IPS-18c (cell line): ENCODE results near the gene AGXT2.

Source experiments
- H3K4me3 ChIP-seq: 2 replicates; pipeline ENCODE4 v1.7.0; 2013; ENCODE audit warnings: low read depth, mild to moderate bottlenecking, low read length, moderate library complexity; ENCODE audit not compliant: insufficient read depth
- H3K9me3 ChIP-seq: one replicate; pipeline ENCODE4 v1.6.1; 2013; ENCODE audit warnings: mild to moderate bottlenecking, low read length, moderate library complexity; ENCODE audit not compliant: control insufficient read depth, insufficient read depth

The AGXT2 gene, protein sequence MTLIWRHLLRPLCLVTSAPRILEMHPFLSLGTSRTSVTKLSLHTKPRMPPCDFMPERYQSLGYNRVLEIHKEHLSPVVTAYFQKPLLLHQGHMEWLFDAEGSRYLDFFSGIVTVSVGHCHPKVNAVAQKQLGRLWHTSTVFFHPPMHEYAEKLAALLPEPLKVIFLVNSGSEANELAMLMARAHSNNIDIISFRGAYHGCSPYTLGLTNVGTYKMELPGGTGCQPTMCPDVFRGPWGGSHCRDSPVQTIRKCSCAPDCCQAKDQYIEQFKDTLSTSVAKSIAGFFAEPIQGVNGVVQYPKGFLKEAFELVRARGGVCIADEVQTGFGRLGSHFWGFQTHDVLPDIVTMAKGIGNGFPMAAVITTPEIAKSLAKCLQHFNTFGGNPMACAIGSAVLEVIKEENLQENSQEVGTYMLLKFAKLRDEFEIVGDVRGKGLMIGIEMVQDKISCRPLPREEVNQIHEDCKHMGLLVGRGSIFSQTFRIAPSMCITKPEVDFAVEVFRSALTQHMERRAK

DNA sequence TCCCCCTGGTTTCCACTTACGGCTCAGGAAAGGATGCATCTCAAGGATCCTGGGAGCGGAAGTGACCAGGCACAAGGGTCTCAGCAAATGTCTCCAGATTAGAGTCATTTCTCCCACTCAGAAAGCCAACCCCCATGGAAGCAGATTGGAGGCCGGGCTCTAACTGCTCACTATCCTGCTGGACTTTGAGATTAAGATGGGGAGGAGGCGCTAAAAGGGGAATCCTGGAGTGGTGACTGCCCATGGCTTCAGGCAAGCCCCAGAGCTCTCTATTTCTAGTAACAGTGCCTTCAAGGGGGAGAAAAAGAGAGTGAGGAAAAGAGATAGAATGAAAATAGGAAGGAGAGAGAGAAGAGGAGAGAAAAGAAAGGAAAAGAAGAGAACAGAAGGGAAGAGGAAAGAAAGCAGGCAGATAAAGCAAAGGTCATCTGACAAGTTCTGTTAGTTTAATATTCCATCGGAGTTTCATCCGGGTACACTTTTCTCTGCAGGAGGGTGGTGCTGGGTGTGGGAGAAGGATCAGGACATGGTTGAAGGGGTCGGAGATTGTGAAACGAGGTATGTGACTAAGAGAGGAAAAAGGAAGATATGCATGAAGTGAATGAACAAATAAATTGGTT is at the start of gene AGXT2:
Gene AGXT2 (minus strand): TSS at position 165 of the 620 bp plus-strand sequence. CDS start 57 bp downstream, at position 108.
- no peaks in the 10 kb centered on the region for H3K9me3 ChIP-seq
- no peak within 1 kb of the TSS for H3K4me3 ChIP-seq

DNA sequence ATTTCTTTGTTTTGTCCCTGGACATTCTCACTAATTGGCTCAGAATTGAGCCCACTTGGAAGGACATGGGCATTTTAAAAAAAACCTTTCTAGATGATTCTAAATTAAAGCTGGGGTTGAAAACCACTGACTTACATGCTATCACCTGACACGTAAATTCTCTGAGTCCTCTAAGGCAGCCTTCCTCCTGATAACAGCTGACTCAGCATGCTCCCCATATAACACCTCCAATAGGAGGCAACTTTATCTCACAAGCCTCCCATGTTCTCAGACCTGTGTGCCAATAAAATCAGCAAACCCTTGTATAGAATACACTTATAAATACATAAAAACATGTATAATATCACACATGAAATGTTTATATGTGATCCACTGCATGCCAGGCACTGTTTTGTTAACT is 49.2 kb upstream of the AGXT2 start:
- Histone ChIP-seq H3K4me3 (no peak overlapping the region), H3K9me3 (no peaks in the 10 kb centered on the region)

DNA sequence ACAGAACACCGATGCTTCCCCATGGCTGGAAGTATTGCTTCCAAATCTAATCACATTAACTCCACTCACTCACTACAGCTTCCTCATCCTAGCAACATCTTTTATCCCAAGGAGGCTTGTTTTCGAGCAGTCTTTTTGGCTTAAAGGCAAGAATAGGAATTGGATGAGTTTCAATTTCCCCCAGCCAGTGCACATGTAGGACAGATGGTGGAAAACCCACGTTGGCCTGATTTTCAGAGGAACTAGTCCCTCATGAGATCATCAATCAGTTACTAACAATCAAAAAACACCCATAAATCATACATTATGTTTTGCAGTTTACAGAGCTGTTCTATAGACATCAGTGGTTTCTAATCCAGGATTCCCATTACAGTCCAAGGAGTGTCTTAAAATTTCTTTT is 48.5 kb upstream of the AGXT2 start:
- Histone ChIP-seq H3K9me3 (no peaks in the 10 kb centered on the region), H3K4me3 (no peak overlapping the region)

DNA sequence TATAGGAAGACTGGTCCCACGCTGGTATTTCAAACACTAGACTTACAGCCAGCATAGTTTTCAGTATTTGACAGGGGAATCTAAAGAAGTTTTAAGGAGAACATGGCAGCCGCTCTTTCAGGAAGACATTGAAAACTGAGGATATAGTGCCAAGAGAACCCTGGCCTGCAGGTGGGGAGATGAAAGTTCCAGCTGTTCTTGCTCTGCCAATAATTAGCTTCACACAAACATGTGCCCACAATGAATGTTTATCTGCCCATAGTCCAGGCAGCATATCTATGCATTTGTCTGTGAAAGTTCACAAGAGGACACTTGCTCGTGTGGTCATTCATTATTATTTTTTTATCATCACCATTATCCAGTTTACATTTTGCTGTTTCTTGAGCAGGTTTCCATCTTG is 47.6 kb upstream of the AGXT2 start:
- Histone ChIP-seq H3K9me3 (no peaks in the 10 kb centered on the region), H3K4me3 (no peak overlapping the region)

DNA sequence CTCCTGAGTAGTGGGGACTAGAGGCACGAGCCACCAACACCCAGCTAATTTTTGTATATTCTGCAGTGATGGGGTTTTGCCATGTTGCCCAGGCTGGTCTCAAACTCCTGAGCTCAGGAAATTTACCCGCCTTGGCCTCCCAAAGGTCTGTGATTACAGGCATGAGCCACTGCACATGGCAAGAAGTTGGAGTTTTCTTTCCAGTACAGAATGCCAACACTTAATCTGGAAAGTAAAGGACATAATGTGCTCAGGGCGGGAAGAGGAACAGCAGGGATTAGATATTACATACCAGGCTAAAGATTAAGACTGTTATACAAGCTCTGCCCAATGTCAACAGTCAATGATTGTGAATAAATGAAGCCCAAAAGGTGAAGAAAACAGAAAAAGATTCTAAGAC is 47.2 kb upstream of the AGXT2 start:
- H3K9me3 ChIP-seq = no peaks in the 10 kb centered on the region
- no peak overlapping the region for H3K4me3 ChIP-seq

DNA sequence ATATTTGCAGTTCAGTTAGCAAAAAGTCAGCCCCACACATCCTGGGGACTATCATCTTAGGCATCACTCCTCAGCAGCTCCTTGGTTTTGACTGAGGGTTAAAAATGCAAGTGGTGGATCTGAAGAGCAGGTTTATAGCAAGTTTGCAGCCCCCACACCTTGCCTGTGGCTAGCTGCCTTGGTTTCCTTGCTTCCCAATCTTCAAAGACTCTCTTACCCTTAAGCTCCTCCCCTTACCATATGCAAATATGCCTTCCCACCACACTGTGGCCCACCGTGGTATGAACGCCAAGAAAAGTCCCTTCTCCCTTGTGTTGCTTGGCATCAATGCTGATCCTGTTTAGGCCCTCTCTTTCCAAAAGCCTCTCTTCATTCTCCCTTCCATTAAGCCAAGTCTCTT is 45.0 kb upstream of the AGXT2 start:
- H3K9me3 ChIP-seq = no peaks in the 10 kb centered on the region
- H3K4me3 ChIP-seq = no peak overlapping the region

DNA sequence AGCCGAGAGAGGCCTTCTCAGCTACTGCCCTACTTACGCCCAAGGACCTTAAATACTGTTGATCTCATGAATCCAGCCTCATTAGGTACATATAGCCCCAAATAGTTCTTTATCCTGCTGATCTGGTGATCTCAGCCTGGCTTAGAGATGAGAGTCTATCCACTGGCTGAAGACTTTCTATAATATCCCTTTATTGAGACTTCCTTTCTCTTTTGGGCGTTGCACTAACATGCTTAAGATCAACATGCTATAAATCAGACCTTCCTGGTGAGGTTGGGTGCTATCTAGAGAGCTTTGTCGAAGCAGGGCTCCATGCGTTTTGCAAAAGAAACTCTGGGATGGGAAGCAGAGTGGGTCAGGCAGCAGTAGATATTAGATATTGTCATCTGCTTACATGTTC is 44.0 kb upstream of the AGXT2 start:
- Histone ChIP-seq H3K9me3 (no peaks in the 10 kb centered on the region), H3K4me3 (no peak overlapping the region)

DNA sequence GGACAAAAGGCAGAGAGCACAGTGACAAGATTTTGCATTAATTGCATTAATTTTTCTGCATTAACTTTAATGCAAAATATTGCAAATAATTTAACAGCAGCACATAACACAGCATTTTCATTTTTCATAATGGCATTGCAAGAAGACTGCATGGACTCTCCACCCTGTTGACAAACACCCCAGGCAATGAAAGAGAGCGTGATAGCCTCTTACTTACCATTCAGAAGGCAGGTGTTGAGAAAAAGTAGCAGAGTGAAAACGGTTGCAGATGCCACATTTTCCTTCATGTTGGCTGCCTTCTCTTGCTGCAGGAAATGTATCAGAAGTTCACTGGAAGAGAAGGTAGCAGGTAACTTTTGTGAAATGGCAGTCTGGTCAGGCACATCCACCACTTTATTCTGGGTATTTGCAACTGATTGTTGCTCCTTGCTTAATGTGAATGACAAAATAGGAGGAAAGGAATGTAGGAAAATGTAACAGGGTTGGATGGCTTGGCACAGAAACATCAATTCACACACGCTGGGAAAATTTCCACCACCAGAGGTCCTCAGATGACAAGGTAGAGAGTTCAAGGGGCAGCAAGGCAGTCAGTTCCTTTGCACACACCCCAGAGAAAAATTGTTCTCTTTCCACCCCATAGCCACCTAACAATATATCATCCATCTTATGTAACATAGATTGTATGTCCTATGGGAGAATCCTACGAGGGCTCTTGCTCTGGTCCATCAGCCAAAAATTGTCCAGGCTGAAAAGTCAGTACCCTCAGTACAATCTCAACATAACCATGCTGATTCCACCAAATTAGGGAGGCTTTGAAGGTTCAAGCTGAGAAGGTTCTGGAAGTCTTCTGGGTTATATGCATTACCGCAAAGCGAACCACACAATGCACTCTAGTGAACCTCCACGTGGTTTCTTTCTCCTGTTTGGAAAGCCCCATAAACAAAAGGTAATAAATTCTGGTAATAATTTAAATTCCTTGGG is 41.9 kb upstream of the AGXT2 start:
- Histone ChIP-seq H3K4me3 (no peak overlapping the region), H3K9me3 (no peaks in the 10 kb centered on the region)

DNA sequence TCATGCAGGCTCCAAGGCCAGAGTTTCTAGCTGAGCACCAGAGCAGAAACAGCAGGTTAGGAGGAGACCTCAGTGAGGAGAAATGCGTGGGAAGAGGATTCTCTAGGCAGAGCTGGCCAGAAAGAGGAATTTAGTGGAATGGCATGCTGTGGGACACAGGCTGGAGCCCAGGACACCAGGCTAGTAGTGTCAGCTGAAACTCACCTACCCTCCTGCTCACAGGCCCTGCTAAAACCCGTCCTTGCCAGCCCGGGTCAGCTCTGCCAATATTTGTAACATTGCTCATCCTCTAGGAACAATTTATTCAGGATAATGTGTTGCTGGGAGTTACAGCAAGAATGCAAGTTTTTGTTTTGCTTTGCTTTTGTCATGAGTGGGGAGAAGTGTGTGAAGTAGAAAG is 40.2 kb upstream of the AGXT2 start:
- no peak overlapping the region for H3K4me3 ChIP-seq
- H3K9me3 ChIP-seq = no peaks in the 10 kb centered on the region

DNA sequence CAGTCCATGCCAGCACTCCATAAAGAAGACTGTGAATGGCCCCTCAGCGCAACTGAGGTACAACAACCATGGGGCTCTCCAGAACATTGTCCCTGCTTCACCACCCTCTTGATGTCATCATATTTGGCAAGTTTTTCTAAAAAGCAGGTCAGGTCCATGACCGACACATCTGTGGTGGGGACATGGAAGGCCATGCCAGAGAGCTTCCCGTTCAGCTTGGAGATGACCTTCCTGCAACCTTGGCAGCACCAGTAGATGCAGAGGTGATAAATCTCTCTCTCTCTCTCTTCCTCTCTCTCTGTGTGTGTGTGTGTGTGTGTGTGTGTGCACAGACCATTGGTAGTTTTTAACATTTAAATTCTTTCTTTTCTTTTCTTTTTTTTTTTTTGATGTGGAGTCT is 35.4 kb upstream of the AGXT2 start:
- H3K4me3 ChIP-seq = no peak overlapping the region
- H3K9me3 ChIP-seq = no peaks in the 10 kb centered on the region

DNA sequence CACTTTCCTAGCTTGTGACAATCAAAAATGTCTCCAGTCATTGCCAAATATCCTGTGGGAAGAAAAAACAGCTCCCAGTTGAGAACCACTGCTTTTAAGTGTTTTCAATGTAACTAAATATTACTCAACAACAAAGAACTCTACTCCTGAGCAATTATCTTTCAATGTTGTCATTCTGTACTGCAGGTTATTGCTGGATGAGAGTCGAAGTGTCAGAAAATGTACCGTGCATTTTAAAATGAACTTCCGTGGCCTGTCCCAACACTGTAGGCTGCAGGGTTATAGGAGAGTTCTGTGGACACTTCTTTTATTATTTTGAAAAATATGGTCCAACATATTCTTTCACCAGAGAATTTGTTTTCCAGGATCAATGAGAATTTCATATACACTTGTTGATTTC is 34.8 kb upstream of the AGXT2 start:
- no peaks in the 10 kb centered on the region for H3K9me3 ChIP-seq
- H3K4me3 ChIP-seq = no peak overlapping the region

DNA sequence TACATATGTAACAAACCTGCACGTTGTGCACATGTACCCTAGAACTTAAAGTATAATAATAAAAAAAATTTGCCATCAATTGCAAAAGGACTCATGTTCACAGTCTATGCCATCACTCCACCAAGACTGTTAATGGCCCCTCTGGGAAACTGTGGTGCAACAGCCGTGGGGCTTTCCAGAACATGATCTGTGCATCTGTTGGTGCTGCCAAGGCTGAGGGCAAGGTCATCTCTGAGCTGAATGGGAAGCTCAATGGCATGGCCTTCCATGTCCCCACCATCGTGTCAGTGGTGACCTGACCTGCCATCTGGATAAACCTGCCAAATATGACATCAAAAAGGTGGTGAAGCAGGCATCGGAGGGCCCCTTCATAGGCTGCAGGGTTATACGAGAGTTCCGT is 33.4 kb upstream of the AGXT2 start:
- H3K4me3 ChIP-seq = no peak overlapping the region

DNA sequence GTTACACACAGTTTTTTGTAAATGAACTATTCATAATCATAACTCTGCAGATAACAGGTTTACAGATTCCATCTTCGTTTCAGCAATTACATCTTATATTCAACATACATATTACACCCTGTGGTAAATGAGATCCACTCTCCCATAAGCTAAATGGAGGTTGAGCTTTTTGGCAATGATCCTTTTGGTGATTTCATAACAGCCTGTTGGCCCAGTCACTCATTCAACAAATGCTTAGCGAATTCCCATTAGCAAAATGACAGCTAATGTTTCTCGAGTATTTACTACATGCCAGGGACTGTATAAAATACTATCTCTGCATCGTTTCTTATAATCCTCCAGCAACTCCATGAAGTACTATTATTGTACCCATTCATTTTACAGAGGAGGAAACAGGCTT is 25.4 kb upstream of the AGXT2 start:
- Histone ChIP-seq H3K4me3 (no peak overlapping the region), H3K9me3 (no peaks in the 10 kb centered on the region)

More for the DNA sequence above, 33.4 kb upstream of the AGXT2 start:
- H3K9me3 ChIP-seq = no peaks in the 10 kb centered on the region

DNA sequence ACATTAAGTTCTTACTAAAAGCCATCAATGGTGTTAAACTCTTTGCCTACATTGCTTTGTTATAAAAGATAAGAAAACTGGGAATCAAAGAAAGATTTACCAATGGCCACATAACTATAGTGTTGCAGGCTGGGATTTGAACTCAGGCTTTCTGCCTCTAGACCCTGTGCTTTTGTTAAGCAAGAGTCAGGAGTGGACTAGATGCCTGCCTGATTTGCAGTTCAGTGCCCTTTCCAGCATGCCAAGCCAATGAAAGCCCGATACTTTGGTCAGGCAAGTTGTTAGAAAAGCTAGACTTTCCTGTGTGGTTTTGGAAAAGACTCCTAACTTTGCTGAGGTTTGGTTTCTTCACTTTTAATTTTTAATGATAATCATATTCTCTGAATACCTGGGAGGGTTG is 21.4 kb upstream of the AGXT2 start:
- H3K9me3 ChIP-seq = no peaks in the 10 kb centered on the region
- no peak overlapping the region for H3K4me3 ChIP-seq

DNA sequence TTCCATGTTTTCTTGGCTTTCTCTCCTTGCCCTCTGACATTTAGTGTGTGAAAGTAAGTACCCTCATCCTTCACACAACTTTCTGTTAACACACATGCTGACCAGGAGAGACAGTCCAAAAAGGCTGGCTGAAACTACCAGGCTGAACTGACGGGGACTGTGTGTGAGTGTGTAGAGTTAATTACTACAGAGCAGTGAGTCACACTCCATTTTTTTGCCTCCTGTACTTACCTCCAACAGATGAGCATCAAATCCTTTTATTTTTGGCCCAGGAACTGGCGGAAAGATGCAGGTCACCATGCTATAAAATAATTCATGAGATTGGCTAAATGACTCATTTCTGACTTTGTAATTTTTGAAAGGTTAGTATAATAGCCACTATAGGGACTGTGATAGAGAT is 20.2 kb upstream of the AGXT2 start:
- Histone ChIP-seq H3K4me3 (no peak overlapping the region), H3K9me3 (no peaks in the 10 kb centered on the region)

DNA sequence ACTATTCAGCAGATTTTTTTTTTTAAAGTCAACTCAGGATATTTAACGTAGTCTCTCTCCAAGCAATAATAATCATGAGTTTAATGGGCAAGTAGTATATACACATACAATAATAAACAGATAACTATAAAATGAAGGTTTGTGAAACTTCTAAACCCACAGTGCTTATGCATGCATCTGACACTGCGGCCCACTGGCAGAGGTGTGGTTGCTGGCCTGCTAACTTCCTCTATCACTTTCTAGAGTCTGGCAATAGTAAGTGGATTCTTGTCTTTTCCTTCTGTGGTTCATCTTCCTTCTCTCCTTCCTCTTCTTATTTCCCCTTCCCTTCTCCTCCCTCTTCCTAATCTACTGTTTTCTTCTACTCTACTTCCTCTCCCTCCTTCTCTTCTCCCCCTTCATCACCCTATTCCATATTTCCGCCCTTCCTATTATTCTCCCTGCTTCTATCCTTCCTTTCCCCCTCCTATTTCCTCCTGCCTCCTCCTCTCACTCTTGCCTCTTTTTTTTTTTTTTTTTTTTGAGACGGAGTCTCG is 18.6 kb upstream of the AGXT2 start:
- Histone ChIP-seq H3K4me3 (no peak overlapping the region), H3K9me3 (no peaks in the 10 kb centered on the region)

DNA sequence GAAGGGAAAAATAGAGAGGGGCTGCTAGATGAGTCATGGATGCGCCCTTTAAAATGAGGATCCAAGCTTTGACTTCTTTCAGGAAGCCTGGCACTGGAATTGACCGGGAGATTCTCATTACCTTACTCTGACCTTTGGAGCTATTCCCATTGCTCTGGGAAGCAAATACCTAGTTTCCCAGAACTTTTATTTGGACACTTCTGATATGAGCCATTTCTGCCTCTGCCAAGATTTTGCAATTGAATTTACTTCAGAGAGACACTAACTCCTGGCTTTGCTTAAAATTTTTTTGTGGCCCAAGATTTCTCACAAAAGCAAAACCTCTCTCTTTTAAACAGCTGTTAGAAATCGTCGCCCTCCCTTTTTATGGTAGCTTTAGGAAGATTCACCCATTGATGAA is 15.7 kb upstream of the AGXT2 start:
- no peaks in the 10 kb centered on the region for H3K9me3 ChIP-seq
- H3K4me3 ChIP-seq = no peak overlapping the region
